ENCODE results near the gene CARD11.

CARD11 gene

GRCh38 chr7:2937701-2938513 is 105.8 kb downstream of the CARD11 start:
- DNase-seq: no peak

- DNase-seq: no peak
Measured at GRCh38 chr7:2936891-2937580, 106.6 kb downstream of the CARD11 start.

- no peak for DNase-seq
Measured at GRCh38 chr7:2936301-2936700, 107.4 kb downstream of the CARD11 start.

GRCh38 chr7:2934984-2935740 is 108.5 kb downstream of the CARD11 start:
- peak; percentile 36 for DNase-seq

- DNase-seq: no peak
Measured at GRCh38 chr7:2934211-2934731, 109.4 kb downstream of the CARD11 start.

- DNase-seq: no peak
Measured at GRCh38 chr7:2932402-2933251, 111.0 kb downstream of the CARD11 start.

GRCh38 chr7:2931034-2931415 is 112.6 kb downstream of the CARD11 start:
- no peak for DNase-seq

GRCh38 chr7:2930310-2931033 is 113.2 kb downstream of the CARD11 start:
- DNase-seq: no peak

- no peak for DNase-seq
Measured at GRCh38 chr7:2929321-2930201, 114.1 kb downstream of the CARD11 start.

GRCh38 chr7:2928613-2929311 is 114.9 kb downstream of the CARD11 start:
- peak; percentile 96 for DNase-seq

- DNase-seq: no peak
Measured at GRCh38 chr7:2928256-2928612, 115.4 kb downstream of the CARD11 start.

- DNase-seq: no peak
Measured at GRCh38 chr7:2927592-2927991, 116.1 kb downstream of the CARD11 start.

- peak; percentile 17 for DNase-seq
Measured at GRCh38 chr7:2926896-2927405, 116.7 kb downstream of the CARD11 start.

GRCh38 chr7:2926120-2926895 is 117.4 kb downstream of the CARD11 start:
- DNase-seq: no peak

GRCh38 chr7:2924866-2925840 is 118.5 kb downstream of the CARD11 start:
- no peak for DNase-seq

GRCh38 chr7:2923886-2924574 is 119.6 kb downstream of the CARD11 start:
- DNase-seq: no peak

GRCh38 chr7:2923291-2923781 is 120.3 kb downstream of the CARD11 start:
- no peak for DNase-seq

Measured in NCI-H69 (cell line).